Measurements from ENCODE around the gene ZNF641.
A peak's percentile ranks its signal among the peaks of the same experiment; 100 is the strongest.

ZNF641 gene

DNA sequence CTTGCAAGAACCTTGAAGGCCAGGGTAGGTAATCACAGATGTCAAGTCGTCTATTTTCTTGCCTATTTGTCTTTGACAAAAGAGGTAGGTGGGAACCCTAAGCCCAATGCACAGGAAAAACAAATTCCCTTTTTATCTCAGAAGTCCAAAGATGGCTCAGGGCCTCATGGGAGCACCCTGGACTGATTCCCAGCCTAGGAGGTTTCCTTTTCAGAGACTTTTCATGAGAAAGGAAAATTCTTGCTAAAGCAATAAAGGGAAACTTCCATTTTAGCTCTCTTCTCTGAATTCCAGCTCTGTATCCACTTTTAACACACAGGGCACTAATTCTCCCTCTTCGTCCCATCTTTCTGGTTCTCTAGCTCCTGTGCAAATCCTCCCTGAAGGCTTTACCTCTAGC, 1.2 kb downstream of the ZNF641 start:
- H3K9me3 ChIP-seq (ENCODE audit: insufficient read depth, low read depth, low read length) = no peaks in the 10 kb centered on the region
- TF ChIP-seq CTCF (conservative IDR thresholded peaks at IDR 0.05; ENCODE audit: low read length) (no peak), EZH2phosphoT487 (IDR thresholded peaks at IDR 0.05; ENCODE audit: borderline replicate concordance) (no peak)
- no peak overlapping the region; the same call in 1 of the 2 replicates for H2AFZ ChIP-seq (ENCODE audit: low read length)
- no peaks in the 10 kb centered on the region for H3K36me3 ChIP-seq (ENCODE audit: insufficient read depth, low read length)
- H3K4me3 ChIP-seq (ENCODE audit: low read length, poor library complexity, severe bottlenecking) = peak overlapping the region; percentile 90
- no peaks in the 10 kb centered on the region for H3K27me3 ChIP-seq (ENCODE audit: insufficient read depth, low read length, poor library complexity, severe bottlenecking)
- H3K4me2 ChIP-seq (ENCODE audit: low read depth, low read length, poor library complexity, severe bottlenecking) = peak overlapping the region; percentile 94
- H3K4me1 ChIP-seq (ENCODE audit: insufficient read depth, low read length, poor library complexity, severe bottlenecking) = peaks cover 16% of the 10 kb centered on the region
- H3F3A ChIP-seq (ENCODE audit: low read depth) = peaks cover 5% of the 10 kb centered on the region; the same call in 1 of the 2 replicates
- H3K9ac ChIP-seq (ENCODE audit: low read depth, low read length, poor library complexity, severe bottlenecking) = peak overlapping the region; percentile 81
- H3K9me2 ChIP-seq (replicated peaks; ENCODE audit: low read depth, low read length) = no peaks in the 10 kb centered on the region
- H3K79me2 ChIP-seq (ENCODE audit: insufficient read depth, low read length) = no peaks in the 10 kb centered on the region
- no peaks in the 10 kb centered on the region for H4K20me1 ChIP-seq (ENCODE audit: insufficient read depth, low read length, poor library complexity, severe bottlenecking)

GRCh38 chr12:48342980-48343379, 7.7 kb downstream of the ZNF641 start:
- Histone ChIP-seq H4K20me1 (ENCODE audit: insufficient read depth, low read length, poor library complexity, severe bottlenecking) (no peaks in the 10 kb centered on the region), H3K9me2 (replicated peaks; ENCODE audit: low read depth, low read length) (no peaks in the 10 kb centered on the region), H3K79me2 (ENCODE audit: insufficient read depth, low read length) (no peaks in the 10 kb centered on the region), H3K4me3 (ENCODE audit: low read length, poor library complexity, severe bottlenecking) (no peak overlapping the region), H2AFZ (ENCODE audit: low read length) (no peak overlapping the region), H3F3A (ENCODE audit: low read depth) (no peaks in the 10 kb centered on the region), H3K27me3 (ENCODE audit: insufficient read depth, low read length, poor library complexity, severe bottlenecking) (no peaks in the 10 kb centered on the region), H3K36me3 (ENCODE audit: insufficient read depth, low read length) (peaks cover 7% of the 10 kb centered on the region; the same call in 1 of the 2 replicates), H3K9me3 (ENCODE audit: insufficient read depth, low read depth, low read length) (no peaks in the 10 kb centered on the region), H3K4me1 (ENCODE audit: insufficient read depth, low read length, poor library complexity, severe bottlenecking) (no peaks in the 10 kb centered on the region), H3K4me2 (ENCODE audit: low read depth, low read length, poor library complexity, severe bottlenecking) (no peak overlapping the region), H3K9ac (ENCODE audit: low read depth, low read length, poor library complexity, severe bottlenecking) (no peak overlapping the region)
- TF ChIP-seq EZH2phosphoT487 (IDR thresholded peaks at IDR 0.05; ENCODE audit: borderline replicate concordance) (no peak), CTCF (conservative IDR thresholded peaks at IDR 0.05; ENCODE audit: low read length) (no peak)

- Histone ChIP-seq H3K9me3 (ENCODE audit: insufficient read depth, low read depth, low read length) (no peaks in the 10 kb centered on the region), H3K4me1 (ENCODE audit: insufficient read depth, low read length, poor library complexity, severe bottlenecking) (no peaks in the 10 kb centered on the region), H3K27me3 (ENCODE audit: insufficient read depth, low read length, poor library complexity, severe bottlenecking) (no peaks in the 10 kb centered on the region), H3K4me2 (ENCODE audit: low read depth, low read length, poor library complexity, severe bottlenecking) (no peak overlapping the region), H3K9ac (ENCODE audit: low read depth, low read length, poor library complexity, severe bottlenecking) (no peak overlapping the region), H3K9me2 (replicated peaks; ENCODE audit: low read depth, low read length) (no peaks in the 10 kb centered on the region), H3F3A (ENCODE audit: low read depth) (no peaks in the 10 kb centered on the region), H3K4me3 (ENCODE audit: low read length, poor library complexity, severe bottlenecking) (no peak overlapping the region), H3K36me3 (ENCODE audit: insufficient read depth, low read length) (peaks cover 7% of the 10 kb centered on the region; the same call in 1 of the 2 replicates), H2AFZ (ENCODE audit: low read length) (no peak overlapping the region), H4K20me1 (ENCODE audit: insufficient read depth, low read length, poor library complexity, severe bottlenecking) (no peaks in the 10 kb centered on the region), H3K79me2 (ENCODE audit: insufficient read depth, low read length) (no peaks in the 10 kb centered on the region)
- no peak for TF ChIP-seq CTCF (conservative IDR thresholded peaks at IDR 0.05; ENCODE audit: low read length)
- TF ChIP-seq EZH2phosphoT487 (IDR thresholded peaks at IDR 0.05; ENCODE audit: borderline replicate concordance) = no peak
These were observed 9.8 kb downstream of the ZNF641 start for GRCh38 chr12:48340943-48341342.
